Activated T-cell treated with anti-CD3 and anti-CD28 coated beads, Interleukin-2, amount 50 U/mL, for 1 hour (primary cell): ENCODE data around the gene CPEB3.
"Not testable (repeated sequence)": the region's sequence is repeated elsewhere in the genome, so short reads cannot be mapped to it uniquely, and the experiment has no call there.

Experiments
- DNase-seq: peaks from one replicate; pipeline ENCODE4 v3.0.0-alpha.2; 2020

The CPEB3 gene

DNA sequence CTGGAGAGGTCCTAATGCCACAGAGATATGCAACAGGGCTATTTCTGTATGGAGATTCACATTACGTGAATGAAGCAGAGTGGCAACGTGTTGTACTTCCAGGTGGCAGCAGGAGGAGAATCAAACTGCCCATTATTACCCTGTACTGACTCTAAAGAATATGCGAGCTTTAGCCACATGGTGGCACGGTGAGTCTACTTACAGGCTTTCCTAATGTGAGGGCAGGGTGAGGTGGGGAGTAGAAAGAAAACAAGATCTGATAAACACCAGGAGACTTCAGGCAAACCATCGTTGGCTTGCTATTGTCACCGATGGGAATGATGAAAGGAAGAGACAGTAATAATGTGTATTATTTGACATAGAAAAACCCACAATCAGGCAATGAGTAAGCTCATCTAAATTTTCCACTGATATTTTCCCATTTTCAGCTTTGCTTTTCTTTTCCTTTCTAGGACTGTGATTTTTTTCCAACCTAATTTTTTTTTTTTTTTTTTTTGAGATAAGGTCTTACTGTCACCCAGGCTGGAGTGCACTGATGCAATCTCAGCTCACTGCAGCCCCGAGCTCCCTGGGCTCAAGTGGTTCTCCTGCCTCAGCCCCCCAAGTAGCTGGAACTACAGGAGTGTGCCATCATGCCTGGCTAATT, 203.0 kb downstream of the CPEB3 start:
- peak; percentile 29 for DNase-seq

- DNase-seq = no peak
Measured at GRCh38 chr10:92082583-92083280, 208.1 kb downstream of the CPEB3 start.

- DNase-seq = no peak
Measured at GRCh38 chr10:92081641-92082040, 209.2 kb downstream of the CPEB3 start.

DNA sequence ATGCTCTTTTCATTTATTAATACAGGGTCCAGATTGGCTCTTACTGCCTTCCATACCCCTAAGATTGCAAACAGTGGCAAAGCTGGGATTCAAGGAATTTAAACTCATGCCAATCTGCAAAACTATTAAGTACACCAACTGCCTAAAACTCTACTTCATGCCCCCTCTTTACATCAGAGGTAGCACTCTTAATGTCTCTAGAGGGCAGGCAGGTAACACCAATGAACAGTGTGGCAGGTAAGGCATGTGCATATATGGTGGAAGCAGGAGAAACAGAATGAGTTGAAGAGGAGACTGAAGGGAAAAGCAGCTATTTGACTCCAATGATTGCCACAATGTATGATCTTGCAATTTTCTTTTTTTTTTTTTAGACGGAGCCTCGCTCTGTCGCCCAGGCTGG, 210.6 kb downstream of the CPEB3 start:
- DNase-seq = no peak

DNA sequence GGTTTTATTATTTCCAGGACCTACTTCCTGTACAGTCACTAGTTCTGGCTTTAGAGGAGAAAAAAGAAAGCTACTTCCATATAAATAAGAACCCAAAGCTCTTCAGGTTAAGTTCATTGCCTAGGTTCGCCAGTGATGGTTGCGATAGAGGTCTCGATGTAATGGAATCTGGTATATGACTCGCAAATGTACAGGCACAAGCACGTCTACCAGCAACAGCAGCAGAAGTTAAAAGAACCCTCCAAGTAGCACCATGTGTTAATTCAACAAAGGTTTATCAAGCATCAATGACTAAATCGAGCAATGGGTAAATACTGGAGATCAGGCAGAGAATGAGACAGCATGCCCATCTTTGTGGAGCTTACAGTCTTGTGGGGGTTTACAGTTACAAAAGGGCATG, 211.9 kb downstream of the CPEB3 start:
- no peak for DNase-seq

DNA sequence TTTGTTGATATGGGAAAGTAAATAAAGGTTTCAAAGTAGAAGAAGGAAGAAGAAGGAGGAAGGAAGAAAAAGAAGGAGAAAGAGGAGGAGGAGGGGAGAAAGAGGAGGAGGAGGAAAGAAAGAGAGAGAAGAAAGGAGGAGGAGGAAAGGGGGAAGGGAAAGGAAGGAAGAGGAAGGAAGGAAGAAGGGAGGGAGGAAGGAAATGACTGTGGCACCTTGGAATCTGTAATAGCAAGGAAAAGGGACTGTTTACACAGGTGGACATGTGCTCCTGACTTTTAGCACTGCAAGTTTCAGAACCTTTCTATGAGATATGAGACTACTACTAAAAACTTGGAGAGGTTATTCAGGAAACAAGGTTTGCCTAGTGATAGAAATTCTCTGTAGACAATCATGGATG, 214.2 kb downstream of the CPEB3 start:
- DNase-seq = no peak

- DNase-seq = no peak
Measured at GRCh38 chr10:92075829-92076228, 215.0 kb downstream of the CPEB3 start.

- DNase-seq = no peak
Measured at GRCh38 chr10:92074126-92074887, 216.6 kb downstream of the CPEB3 start.

- no peak for DNase-seq
Measured at GRCh38 chr10:92068900-92069299, 222.0 kb downstream of the CPEB3 start.

DNA sequence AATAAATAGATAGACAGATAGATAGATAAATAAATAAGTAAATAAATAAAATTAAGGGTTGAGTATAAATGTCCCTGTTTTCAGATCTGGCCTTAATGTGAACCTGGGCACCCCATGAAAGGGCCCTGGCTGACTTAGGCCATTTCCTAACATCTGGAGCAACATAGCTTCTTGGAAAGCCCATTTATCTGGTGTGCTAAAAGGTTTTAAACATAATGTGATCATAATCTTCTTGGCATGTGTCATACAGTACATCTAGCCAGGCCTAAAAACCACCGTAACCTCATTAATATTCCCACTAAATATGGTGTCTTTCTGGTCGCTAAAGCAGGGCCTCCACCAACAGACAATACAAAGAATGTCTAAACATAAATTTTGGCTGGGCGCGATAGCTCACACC, 224.5 kb downstream of the CPEB3 start:
- no peak for DNase-seq

DNA sequence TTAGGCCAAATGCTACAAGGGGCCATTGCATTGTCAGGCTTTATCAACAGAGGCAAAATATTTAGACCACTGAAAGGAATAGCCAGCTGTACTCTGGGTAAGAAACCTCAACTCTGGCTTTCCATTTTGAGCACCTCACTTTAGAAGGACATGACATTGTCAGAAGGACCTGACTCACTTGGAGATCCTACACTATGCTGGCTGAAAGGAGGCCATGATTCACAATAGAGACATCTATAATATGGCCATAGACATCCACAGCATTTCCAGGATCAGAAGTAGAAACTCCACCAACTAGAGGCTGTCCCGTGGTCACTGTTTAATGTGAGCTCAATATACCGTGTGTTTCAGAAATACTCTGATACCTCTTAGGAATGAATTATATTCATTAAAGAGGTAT, 226.4 kb downstream of the CPEB3 start:
- no peak for DNase-seq

GRCh38 chr10:92062273-92062672, 228.6 kb downstream of the CPEB3 start:
- DNase-seq = no peak

DNA sequence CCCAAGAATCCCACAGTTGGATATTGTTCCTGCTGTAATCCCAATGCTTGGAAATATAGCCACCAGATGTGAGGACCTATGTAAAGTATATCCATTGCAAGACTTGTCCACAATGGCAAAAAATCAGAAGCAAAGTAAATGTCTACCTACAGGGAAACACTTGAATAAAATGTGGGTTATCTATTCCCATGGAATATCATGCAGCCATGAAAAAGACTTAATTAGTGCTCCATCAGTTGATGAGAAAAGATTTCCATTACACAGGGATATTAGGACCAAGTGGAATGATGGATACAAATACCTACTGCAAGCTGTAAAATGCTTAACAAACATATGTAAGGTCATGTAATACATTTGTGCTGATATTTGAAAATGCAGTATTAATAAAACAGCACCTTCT, 236.1 kb downstream of the CPEB3 start:
- DNase-seq = no peak

DNA sequence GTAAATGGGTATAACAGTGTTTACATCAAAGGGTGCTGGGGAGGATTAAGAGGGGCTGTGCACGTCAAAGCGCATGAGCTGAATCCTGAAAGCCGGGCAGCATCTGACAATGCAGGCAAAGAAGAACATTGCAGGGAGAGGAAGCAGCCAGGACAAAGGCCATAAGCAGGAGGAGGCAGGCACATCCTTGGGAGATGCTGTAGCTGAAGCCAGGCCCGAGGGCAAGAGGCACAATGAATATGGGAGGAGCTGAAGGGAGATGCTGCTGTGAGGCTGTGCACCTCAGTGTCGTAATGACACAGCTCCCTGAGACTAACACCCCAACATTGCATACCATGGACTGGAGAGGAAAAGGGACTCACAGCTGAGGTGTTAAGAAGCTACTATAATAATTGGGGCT, 238.1 kb downstream of the CPEB3 start:
- DNase-seq = no peak

DNA sequence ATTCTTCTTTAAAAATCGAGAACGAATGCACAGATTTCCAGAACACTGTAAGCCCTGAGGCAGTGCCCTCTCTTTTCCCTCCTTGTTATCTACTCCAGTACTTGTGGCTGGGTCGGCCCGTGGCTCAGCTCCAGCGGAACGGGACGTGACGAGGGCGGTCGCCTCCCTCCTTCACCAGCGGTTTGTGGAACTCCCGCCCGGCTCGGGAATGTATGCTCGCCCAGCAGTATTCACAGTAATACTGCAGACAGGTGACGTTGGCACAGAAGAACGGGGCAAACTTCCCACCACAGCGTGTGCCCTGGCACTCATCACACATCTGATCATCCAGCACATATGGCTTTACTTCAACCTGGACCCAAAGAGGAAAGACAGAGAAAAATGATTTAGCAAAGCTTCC, 238.8 kb downstream of the CPEB3 start:
- no peak for DNase-seq

DNA sequence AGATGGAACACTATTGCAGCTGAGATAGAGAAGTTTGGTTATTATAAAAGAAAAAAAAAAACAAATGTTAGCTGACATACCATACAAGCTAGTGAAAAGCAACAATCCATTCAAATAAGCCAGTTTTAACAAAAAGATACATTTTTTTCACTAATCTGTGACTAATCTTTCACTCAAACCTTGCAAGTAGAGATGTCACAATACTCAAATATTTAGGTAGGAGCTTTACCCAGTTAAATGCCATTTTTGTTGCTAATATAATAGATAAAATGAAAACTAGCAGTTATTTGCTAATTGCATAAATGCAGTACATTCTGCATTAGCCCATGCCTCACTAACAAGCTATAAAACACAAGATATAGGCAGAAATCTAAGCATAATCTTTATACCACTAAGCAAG, 243.7 kb downstream of the CPEB3 start:
- no peak for DNase-seq

- no peak for DNase-seq
Measured at GRCh38 chr10:92045641-92046106, 245.2 kb downstream of the CPEB3 start.

- DNase-seq = no peak
Measured at GRCh38 chr10:92042541-92042940, 248.3 kb downstream of the CPEB3 start.

DNA sequence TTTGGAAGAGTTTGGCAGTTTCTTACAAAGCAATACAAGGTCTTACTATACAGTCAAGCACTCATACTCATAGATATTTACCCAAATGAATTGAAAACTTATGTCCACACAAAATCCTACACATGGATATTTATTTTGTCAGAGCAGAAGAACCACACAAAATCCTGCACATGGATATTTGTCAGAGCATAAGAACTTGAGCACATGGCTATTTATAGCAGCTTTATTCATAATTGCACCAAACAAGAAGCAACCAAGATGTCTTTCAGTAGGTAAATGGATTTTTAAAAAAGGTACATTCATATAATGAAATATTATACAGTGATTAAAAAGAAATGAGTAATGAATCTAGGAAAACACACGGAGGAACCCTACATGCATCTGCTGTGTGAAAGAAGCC, 251.9 kb downstream of the CPEB3 start:
- no peak for DNase-seq

GRCh38 chr10:92033070-92033469, 257.8 kb downstream of the CPEB3 start:
- DNase-seq = not testable (repeated sequence)

- no peak for DNase-seq
Measured at GRCh38 chr10:92031580-92031979, 259.3 kb downstream of the CPEB3 start.

GRCh38 chr10:92027141-92027540, 263.7 kb downstream of the CPEB3 start:
- no peak for DNase-seq

DNA sequence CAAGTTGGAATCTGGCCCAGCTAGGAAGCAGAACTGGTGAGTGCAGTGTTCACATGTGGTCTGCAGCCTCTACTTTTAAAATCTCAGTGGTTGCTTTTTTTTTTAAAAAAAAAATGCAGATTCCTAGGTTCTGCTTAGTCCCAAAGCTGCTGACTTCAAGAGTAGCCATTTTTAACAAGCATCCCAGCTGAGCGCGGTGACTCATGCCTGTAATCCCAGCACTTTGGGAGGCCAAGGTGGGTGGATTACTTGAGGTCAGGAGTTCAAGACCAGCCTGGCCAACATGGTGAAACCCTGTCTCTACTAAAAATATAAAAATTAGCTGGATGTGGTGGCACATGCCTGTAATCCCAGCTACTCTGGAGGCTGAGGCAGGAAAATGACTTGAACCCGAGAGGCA, 265.5 kb downstream of the CPEB3 start:
- not testable (repeated sequence) for DNase-seq

- no peak for DNase-seq
Measured at GRCh38 chr10:92024700-92025099, 266.2 kb downstream of the CPEB3 start.
